ENCODE data around the gene GPR3.

GPR3 gene

DNA sequence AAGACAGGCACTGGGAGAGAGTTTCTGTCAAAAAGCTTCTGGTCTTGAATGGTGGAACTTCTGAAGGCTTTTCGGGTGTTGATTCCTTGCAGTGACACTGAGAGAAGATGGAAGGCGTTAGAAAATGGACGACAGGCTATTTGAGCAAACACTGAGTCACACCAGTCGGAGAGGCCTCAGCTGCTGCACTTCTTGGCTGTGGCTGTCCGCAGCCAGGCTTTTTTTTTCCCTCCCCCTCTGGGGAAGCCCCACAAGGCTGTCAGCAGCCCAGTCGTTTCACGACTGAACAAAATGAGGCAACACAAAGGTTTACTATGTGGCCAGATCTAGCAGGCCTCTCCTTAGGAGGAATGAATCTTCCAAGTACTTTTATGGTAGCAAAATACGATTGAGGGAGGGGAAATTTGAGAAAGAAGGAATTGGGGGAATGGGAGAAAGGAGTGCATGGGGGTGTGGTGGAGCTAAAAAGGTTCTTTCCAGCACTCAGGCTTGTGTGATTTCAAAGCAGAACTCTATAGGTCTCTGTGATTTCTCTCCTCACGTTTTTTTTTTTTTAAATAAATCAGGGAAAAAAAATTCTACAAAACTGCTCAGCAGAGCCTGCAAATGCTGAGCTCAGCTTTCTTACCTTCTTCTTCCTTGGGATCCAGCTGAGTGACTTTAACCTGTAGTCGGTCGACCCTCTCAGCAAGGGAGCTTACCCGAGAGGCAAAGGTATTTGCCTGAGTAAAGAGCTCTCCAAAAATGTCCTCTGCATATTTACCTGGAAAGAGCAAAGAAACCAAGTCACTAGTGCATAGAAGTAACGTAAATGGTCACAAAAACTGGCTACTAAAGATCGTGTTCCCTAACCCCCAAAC is 26.1 kb downstream of the GPR3 start:
- DNase-seq, result no peak
- no peaks in the 10 kb centered on the region for H3K9me3 ChIP-seq (ENCODE audit: severe bottlenecking)
- TF ChIP-seq CTCF (IDR thresholded peaks at IDR 0.05; ENCODE audit: low read depth, low read length), result no peak
- H3K4me3 ChIP-seq (ENCODE audit: low read depth, low read length), result no peak overlapping the region
- no peaks in the 10 kb centered on the region for H3K27me3 ChIP-seq (ENCODE audit: insufficient read depth, low read depth, severe bottlenecking)
- peaks cover 62% of the 10 kb centered on the region for H3K36me3 ChIP-seq
- H3K27ac ChIP-seq, result no peak overlapping the region

DNA sequence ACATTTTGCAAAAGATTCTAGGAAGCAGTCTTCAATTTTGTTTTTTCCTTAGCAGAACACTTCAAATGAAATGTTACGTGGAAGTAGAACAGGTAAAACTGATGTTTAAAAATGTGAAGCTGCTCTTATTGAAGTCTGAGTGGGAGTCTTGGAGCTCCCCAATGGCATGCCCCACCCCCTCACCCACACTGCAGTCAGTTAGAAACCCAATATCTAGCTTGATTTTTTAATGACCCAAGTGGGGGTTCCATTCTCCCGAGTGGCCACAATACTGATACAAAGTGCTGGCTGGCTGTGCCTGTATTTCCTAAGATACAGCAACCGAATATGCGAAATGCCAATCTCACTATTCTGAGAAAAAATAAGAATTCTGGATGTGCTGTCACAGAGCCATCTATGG is 31.3 kb downstream of the GPR3 start:
- H3K27ac ChIP-seq, result no peak overlapping the region
- DNase-seq, result no peak
- peaks cover 41% of the 10 kb centered on the region for H3K36me3 ChIP-seq
- H3K9me3 ChIP-seq (ENCODE audit: severe bottlenecking), result no peaks in the 10 kb centered on the region
- TF ChIP-seq CTCF (IDR thresholded peaks at IDR 0.05; ENCODE audit: low read depth, low read length), result no peak
- no peak overlapping the region for H3K4me3 ChIP-seq (ENCODE audit: low read depth, low read length)
- no peaks in the 10 kb centered on the region for H3K27me3 ChIP-seq (ENCODE audit: insufficient read depth, low read depth, severe bottlenecking)

DNA sequence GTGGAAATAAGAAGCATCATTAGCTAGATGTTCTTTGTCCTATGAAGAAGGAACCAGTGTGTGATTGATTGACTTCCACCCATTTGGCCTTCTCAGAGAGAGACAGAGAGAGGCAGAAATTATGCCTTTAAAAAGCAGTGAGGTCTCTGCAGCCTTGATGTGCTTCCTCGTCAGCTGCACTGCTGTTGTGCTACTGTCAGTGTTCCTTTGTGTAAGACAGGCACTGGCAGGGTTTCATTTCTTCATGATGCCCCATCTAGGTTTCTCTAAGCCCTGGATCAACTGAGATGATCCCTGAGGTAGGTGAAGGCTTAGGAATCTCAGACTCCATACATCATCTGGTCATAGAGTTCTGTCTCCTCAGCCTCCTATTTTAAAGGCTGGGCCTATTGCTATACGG is 34.9 kb downstream of the GPR3 start:
- no peaks in the 10 kb centered on the region for H3K9me3 ChIP-seq (ENCODE audit: severe bottlenecking)
- no peak for DNase-seq
- H3K4me3 ChIP-seq (ENCODE audit: low read depth, low read length), result no peak overlapping the region
- no peak overlapping the region for H3K27ac ChIP-seq
- no peaks in the 10 kb centered on the region for H3K27me3 ChIP-seq (ENCODE audit: insufficient read depth, low read depth, severe bottlenecking)
- no peak for TF ChIP-seq CTCF (IDR thresholded peaks at IDR 0.05; ENCODE audit: low read depth, low read length)
- H3K36me3 ChIP-seq, result peaks cover 29% of the 10 kb centered on the region

DNA sequence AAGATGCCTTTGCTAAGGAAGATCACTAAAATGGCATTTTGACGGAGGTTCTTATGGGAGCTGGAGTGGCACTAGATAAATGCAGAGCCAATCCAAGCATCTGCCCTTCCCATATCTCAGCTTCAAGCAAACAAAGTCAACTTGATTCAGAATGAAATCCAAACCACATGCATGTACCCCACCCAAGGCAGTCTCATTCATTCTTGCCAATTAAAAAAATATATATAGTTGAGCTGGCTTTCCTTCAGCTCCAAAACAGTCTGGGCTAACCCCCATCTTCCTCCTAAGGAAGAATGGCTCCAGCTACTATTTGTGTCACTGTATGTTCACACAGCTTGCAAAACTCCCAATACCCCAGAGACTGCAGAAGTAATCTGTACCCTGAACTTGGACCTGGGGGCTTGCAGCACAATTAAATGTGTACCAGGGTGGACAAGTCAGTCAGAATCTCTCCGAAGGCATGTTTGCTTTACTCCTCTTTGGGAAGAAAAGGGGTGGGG is 35.4 kb downstream of the GPR3 start:
- Histone ChIP-seq H3K27ac (no peak overlapping the region), H3K4me3 (ENCODE audit: low read depth, low read length) (no peak overlapping the region), H3K27me3 (ENCODE audit: insufficient read depth, low read depth, severe bottlenecking) (no peaks in the 10 kb centered on the region), H3K36me3 (peaks cover 29% of the 10 kb centered on the region), H3K9me3 (ENCODE audit: severe bottlenecking) (no peaks in the 10 kb centered on the region)
- no peak for TF ChIP-seq CTCF (IDR thresholded peaks at IDR 0.05; ENCODE audit: low read depth, low read length)
- no peak for DNase-seq

DNA sequence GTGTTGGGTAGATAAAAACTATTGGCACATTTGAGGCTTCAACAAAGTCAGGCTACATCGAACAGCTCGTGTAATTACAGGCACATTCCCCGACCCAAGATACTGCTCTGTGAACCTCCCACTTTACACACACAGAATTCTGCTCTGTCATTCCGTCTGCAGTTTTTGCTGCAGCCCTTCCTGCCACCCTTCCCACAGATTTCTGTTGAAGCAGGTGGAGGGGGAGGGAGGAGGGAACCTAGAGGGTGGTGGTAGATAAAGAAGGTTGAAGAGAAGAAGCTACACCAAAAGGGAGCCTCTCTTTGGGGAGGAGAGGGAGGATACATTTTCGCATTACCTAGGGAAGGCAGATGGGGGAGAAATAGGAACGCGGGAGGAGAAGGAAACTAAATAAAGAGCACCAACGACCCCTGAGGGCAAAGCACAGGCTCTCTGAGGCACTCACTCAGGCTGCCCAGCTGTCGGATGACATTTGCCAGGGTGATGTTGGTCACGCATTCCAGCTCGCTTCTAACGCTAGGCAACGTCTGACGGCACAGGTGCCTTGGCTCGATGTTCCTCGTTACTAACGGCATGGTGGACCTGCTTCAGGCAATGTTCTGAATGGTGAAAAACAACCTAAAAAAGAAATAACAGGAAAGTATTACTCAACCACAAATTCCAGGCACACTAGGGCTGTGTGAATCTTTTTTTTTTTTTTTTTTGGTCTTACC is 36.0 kb downstream of the GPR3 start:
- H3K27ac ChIP-seq, result no peak overlapping the region
- H3K4me3 ChIP-seq (ENCODE audit: low read depth, low read length), result no peak overlapping the region
- no peak for TF ChIP-seq CTCF (IDR thresholded peaks at IDR 0.05; ENCODE audit: low read depth, low read length)
- no peaks in the 10 kb centered on the region for H3K27me3 ChIP-seq (ENCODE audit: insufficient read depth, low read depth, severe bottlenecking)
- H3K36me3 ChIP-seq, result peaks cover 29% of the 10 kb centered on the region
- DNase-seq, result no peak
- no peaks in the 10 kb centered on the region for H3K9me3 ChIP-seq (ENCODE audit: severe bottlenecking)

Data from WERI-Rb-1 (cell line).